Measurements from ENCODE around the gene FAM118A. TPM values are rescaled to one million over a fixed set of nuclear protein-coding genes. Genes with fewer than 3 reads are reported as not detected.

FAM118A gene
- total and polyA plus RNA-seq, 8 donors: 7.1 to 127 (median 10.2) TPM

GRCh38 chr22:45268958-45269844 lies 40.5 kb upstream of the FAM118A start:
- intact Hi-C loops (cut with DNase I): loop anchor here (5.0 to 10.0 kb wide), 3 partner anchors 166 to 283 kb away; no protein-coding TSS in a partner anchor
- Histone ChIP-seq H3K27me3 (no peaks in the 10 kb centered on the region), H3K4me3 (peak overlapping the region; percentile 16 to 58 (median 40)), H3K9me3 (no peaks in the 10 kb centered on the region), H3K36me3 (no peaks in the 10 kb centered on the region), H3K4me1 (peaks cover 0 to 4% (median 4%) of the 10 kb centered on the region in 3 donors), H3K27ac (no peak overlapping the region)
- WGBS, 2 donors: 2 to 3% methylated on average over 42 to 44 of the region's 60 CpGs
- FAIRE-seq (no peak), DNase-seq (peak; percentile 74 to 100 (median 90)), ATAC-seq (peak; percentile 93 to 97 (median 96))
- TF ChIP-seq, protein P1, sequence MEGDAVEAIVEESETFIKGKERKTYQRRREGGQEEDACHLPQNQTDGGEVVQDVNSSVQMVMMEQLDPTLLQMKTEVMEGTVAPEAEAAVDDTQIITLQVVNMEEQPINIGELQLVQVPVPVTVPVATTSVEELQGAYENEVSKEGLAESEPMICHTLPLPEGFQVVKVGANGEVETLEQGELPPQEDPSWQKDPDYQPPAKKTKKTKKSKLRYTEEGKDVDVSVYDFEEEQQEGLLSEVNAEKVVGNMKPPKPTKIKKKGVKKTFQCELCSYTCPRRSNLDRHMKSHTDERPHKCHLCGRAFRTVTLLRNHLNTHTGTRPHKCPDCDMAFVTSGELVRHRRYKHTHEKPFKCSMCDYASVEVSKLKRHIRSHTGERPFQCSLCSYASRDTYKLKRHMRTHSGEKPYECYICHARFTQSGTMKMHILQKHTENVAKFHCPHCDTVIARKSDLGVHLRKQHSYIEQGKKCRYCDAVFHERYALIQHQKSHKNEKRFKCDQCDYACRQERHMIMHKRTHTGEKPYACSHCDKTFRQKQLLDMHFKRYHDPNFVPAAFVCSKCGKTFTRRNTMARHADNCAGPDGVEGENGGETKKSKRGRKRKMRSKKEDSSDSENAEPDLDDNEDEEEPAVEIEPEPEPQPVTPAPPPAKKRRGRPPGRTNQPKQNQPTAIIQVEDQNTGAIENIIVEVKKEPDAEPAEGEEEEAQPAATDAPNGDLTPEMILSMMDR (IDR thresholded peaks at IDR 0.05): peak; percentile 80 to 97 (median 94)

- H3K27me3 ChIP-seq: no peaks in the 10 kb centered on the region
- FAIRE-seq (no peak), ATAC-seq (no peak), DNase-seq (no peak)
- no peak overlapping the region for H3K4me3 ChIP-seq
- no peaks in the 10 kb centered on the region for H3K36me3 ChIP-seq
- intact Hi-C loops (cut with DNase I): loop anchor here in 2 of 3 donors (5.0 kb wide), 1 partner anchor 157 kb away; no protein-coding TSS in a partner anchor
- no peaks in the 10 kb centered on the region for H3K9me3 ChIP-seq
- TF ChIP-seq, protein P1 (IDR thresholded peaks at IDR 0.05): no peak
- no peak overlapping the region for H3K27ac ChIP-seq
- peaks cover 0 to 4% (median 4%) of the 10 kb centered on the region in 3 donors for H3K4me1 ChIP-seq
- 71 to 75% methylated on average over 16 of the region's 16 CpGs for WGBS, 2 donors
These were observed 39.4 kb upstream of the FAM118A start for GRCh38 chr22:45270095-45271020.

GRCh38 chr22:45271667-45272201 lies 38.0 kb upstream of the FAM118A start:
- WGBS, 2 donors: 58 to 74% methylated on average over 13 of the region's 13 CpGs
- H3K36me3 ChIP-seq: no peaks in the 10 kb centered on the region
- peaks cover 0 to 4% (median 4%) of the 10 kb centered on the region in 3 donors for H3K4me1 ChIP-seq
- H3K9me3 ChIP-seq: no peaks in the 10 kb centered on the region
- FAIRE-seq (peak; percentile 43), ATAC-seq (no peak), DNase-seq (no peak)
- no peaks in the 10 kb centered on the region for H3K27me3 ChIP-seq
- TF ChIP-seq, protein P1 (IDR thresholded peaks at IDR 0.05): no peak
- H3K4me3 ChIP-seq: no peak overlapping the region
- intact Hi-C loops (cut with DNase I): loop anchor here in 2 of 3 donors (5.0 kb wide), 1 partner anchor 156 kb away; no protein-coding TSS in a partner anchor
- H3K27ac ChIP-seq: no peak overlapping the region

DNA sequence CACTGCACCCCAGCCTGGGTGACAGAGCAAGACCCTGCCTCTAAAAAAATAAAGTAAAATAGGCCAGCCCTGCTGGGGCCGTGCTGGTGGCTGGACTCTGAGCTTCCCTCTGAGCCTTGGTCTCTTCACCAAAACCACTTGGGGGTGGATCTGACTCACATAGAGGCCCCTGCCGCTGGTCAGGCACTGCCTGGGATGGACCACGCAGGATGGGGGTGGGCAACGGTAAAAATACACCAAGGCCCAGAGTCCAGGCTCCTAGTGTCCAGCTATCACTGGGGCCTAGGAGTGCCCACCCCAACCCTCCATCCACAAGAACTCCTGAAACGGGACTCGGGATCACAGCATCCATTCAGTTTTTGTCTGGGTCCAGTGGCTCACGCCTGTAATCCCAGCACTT lies 37.2 kb upstream of the FAM118A start:
- no peak for DNase-seq
- 77 to 79% methylated on average over 7 of the region's 7 CpGs for WGBS, 2 donors
- H3K4me3 ChIP-seq: no peak overlapping the region
- TF ChIP-seq, protein P1 (IDR thresholded peaks at IDR 0.05): no peak
- no peak for ATAC-seq
- no peaks in the 10 kb centered on the region for H3K27me3 ChIP-seq
- H3K4me1 ChIP-seq: peaks cover 0 to 4% (median 4%) of the 10 kb centered on the region in 3 donors
- intact Hi-C loops (cut with DNase I): loop anchor here in 2 of 3 donors (5.0 kb wide), 1 partner anchor 155 kb away; no protein-coding TSS in a partner anchor
- H3K9me3 ChIP-seq: no peaks in the 10 kb centered on the region
- H3K27ac ChIP-seq: no peak overlapping the region
- no peak for FAIRE-seq
- H3K36me3 ChIP-seq: no peaks in the 10 kb centered on the region
